RWPE2 (cell line): ENCODE data around the gene SLMAP.

ENCODE experiments used
- ATAC-seq: fragments of 200-7000 bp; cut with Tn5 transposase; 3 replicates; pipeline ENCODE4 v1.9.1; 2021; ENCODE audit warnings: low read depth
- DNase-seq: peaks from one replicate; pipeline ENCODE4 v3.0.0-alpha.2; 2020; ENCODE audit warnings: low spot score
- H3K27ac ChIP-seq: fragments of 450-650 bp; 2 replicates; pipeline ENCODE4 v1.5.1; 2017; ENCODE audit warnings: mild to moderate bottlenecking; ENCODE audit not compliant: poor library complexity, severe bottlenecking
- H3K27me3 ChIP-seq: fragments of 250-450 bp; sonication (Bioruptor Pico); 2 replicates; pipeline ENCODE4 v1.5.1; 2021; ENCODE audit warnings: mild to moderate bottlenecking, moderate library complexity; ENCODE audit not compliant: insufficient read depth, poor library complexity, severe bottlenecking
- H3K36me3 ChIP-seq: fragments of 250-450 bp; sonication (Bioruptor Pico); 2 replicates; pipeline ENCODE4 v1.5.1; 2020; ENCODE audit warnings: low read depth, mild to moderate bottlenecking, moderate library complexity
- H3K4me1 ChIP-seq: fragments of 250-450 bp; sonication (Bioruptor Pico); 2 replicates; pipeline ENCODE4 v1.5.1; 2021; ENCODE audit warnings: mild to moderate bottlenecking, moderate library complexity; ENCODE audit not compliant: insufficient read depth, poor library complexity, severe bottlenecking
- H3K4me3 ChIP-seq: fragments of 250-450 bp; sonication (Bioruptor Pico); 2 replicates; pipeline ENCODE4 v1.5.1; 2021; ENCODE audit warnings: mild to moderate bottlenecking, moderate library complexity; ENCODE audit not compliant: severe bottlenecking
- H3K9me3 ChIP-seq: fragments of 250-450 bp; sonication (Bioruptor Pico); 2 replicates; pipeline ENCODE4 v1.5.1; 2021; ENCODE audit warnings: mild to moderate bottlenecking, moderate library complexity; ENCODE audit not compliant: severe bottlenecking
- TF ChIP-seq, protein P1 (sequence below): fragments of 450-650 bp; IDR thresholded peaks from one replicate; pipeline ENCODE4 v1.5.1; 2017; ENCODE audit warnings: mild to moderate bottlenecking, moderate library complexity; ENCODE audit not compliant: poor library complexity, severe bottlenecking

SLMAP gene

DNA sequence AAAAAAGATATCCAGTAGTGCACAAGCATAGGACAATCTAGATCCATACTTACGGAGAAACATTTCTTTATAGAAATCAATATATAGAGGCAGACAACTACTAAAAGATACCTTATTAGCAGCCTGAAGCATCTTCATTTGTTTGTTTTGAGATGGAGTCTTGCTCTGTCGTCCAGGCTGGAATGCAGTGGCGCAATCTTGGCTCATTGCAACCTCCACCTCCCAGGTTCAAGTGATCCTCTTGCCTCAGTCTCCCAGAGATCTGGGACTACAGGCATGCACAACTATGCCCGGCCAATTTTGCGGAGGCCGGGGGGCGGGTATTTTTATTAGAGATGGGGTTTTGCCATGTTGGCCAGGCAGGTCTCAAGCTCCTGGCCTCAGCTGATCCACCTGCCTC is 18.3 kb upstream of the SLMAP start:
- no peaks in the 10 kb centered on the region for H3K27me3 ChIP-seq
- no peaks in the 10 kb centered on the region for H3K36me3 ChIP-seq
- no peaks in the 10 kb centered on the region for H3K9me3 ChIP-seq
- no peak overlapping the region for H3K27ac ChIP-seq
- no peaks in the 10 kb centered on the region for H3K4me1 ChIP-seq
- TF ChIP-seq, protein P1, sequence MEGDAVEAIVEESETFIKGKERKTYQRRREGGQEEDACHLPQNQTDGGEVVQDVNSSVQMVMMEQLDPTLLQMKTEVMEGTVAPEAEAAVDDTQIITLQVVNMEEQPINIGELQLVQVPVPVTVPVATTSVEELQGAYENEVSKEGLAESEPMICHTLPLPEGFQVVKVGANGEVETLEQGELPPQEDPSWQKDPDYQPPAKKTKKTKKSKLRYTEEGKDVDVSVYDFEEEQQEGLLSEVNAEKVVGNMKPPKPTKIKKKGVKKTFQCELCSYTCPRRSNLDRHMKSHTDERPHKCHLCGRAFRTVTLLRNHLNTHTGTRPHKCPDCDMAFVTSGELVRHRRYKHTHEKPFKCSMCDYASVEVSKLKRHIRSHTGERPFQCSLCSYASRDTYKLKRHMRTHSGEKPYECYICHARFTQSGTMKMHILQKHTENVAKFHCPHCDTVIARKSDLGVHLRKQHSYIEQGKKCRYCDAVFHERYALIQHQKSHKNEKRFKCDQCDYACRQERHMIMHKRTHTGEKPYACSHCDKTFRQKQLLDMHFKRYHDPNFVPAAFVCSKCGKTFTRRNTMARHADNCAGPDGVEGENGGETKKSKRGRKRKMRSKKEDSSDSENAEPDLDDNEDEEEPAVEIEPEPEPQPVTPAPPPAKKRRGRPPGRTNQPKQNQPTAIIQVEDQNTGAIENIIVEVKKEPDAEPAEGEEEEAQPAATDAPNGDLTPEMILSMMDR, result no peak
- ATAC-seq (no peak), DNase-seq (no peak)
- no peak overlapping the region for H3K4me3 ChIP-seq

DNA sequence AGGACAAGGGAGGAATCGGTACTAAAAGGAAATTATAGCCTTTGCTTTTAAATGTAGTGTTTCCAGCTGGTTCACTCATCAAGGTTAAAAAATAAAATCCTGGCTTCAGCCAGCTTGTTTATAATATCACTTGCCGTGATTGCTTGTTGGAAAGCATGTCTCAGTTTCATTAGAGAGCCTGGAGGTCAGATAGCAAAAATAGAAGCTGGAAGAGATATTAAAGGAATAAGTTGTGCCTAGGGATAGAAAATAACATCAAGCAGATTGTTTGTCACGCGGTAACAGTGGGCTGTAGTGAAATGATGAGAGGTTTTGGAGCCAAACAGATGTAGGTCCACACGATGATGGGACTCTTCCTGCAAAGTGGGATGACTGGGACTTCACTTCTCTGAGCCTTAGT is 17.7 kb upstream of the SLMAP start:
- Histone ChIP-seq H3K27me3 (no peaks in the 10 kb centered on the region), H3K4me3 (no peak overlapping the region), H3K9me3 (no peaks in the 10 kb centered on the region), H3K27ac (no peak overlapping the region), H3K4me1 (peaks cover under 1% of the 10 kb centered on the region), H3K36me3 (no peaks in the 10 kb centered on the region)
- ATAC-seq (no peak), DNase-seq (no peak)
- TF ChIP-seq, protein P1, result no peak

DNA sequence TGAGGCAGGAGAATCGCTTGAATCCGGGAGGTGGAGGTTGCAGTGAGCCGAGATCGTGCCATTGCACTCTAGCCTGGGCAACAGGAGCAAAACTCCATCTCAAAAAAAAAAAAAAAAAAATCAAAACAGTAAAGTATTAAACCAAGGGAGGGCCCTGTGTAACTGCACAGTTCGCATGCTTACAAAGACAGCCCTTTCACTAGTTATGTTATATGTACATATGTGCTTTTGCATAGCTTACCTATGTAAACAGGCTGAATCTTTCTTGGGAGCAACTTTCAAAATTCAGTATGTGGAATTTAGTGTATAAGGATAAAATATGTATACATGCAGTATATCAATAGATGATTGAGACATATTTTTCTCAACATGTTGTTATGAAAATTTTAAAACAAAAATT is 16.1 kb upstream of the SLMAP start:
- ATAC-seq, result no peak

DNA sequence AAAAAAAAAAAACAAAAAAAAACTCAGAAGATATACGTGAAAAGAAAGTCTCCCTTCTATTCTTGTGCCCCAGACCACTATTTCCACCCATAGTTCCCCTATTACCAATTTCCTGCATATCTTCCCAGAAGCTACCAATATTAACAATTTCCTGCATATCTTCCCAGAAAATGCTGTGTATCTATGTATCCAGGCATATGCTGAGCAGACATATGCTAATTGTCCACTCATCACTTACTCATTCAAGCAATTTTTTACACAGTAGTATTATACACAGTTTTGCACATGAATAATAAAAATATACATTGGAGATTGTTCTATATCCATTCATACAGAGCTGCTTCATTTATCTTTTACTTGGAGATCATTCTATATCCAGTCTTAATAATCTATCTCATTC is 12.6 kb upstream of the SLMAP start:
- DNase-seq, result no peak
- peak overlapping the region; percentile 21 for H3K27ac ChIP-seq
- H3K9me3 ChIP-seq, result no peaks in the 10 kb centered on the region
- H3K27me3 ChIP-seq, result no peaks in the 10 kb centered on the region
- no peak overlapping the region for H3K4me3 ChIP-seq
- peaks cover 5% of the 10 kb centered on the region for H3K4me1 ChIP-seq
- H3K36me3 ChIP-seq, result no peaks in the 10 kb centered on the region
- TF ChIP-seq, protein P1, result no peak
- peak; percentile 89 for ATAC-seq

More for the DNA sequence above, 16.1 kb upstream of the SLMAP start:
- no peak for DNase-seq
- TF ChIP-seq, protein P1, result no peak
- H3K9me3 ChIP-seq, result no peaks in the 10 kb centered on the region
- no peak overlapping the region for H3K4me3 ChIP-seq
- H3K36me3 ChIP-seq, result no peaks in the 10 kb centered on the region
- no peak overlapping the region for H3K27ac ChIP-seq
- no peaks in the 10 kb centered on the region for H3K27me3 ChIP-seq
- peaks cover 5% of the 10 kb centered on the region for H3K4me1 ChIP-seq

DNA sequence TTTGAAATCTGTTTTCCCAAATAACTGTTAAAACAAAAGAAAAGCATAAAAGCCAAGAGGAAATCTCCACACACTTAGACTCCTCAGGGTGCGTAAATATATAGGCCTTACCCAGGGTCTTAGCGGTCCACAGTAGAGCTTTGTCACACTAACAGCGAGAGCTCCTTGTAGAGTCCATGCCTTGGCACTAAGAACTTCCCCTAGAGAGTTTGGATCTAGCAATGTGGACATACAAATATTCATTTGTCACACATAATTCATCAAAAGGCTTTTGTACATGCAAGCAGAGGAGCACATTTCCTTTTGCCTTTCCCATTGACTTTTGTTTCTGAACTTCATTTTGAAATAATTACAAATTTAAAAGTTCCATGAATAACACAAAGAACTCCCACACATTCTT is 11.0 kb upstream of the SLMAP start:
- ATAC-seq (no peak), DNase-seq (no peak)
- Histone ChIP-seq H3K9me3 (no peaks in the 10 kb centered on the region), H3K27ac (no peak overlapping the region), H3K4me1 (peaks cover 5% of the 10 kb centered on the region), H3K4me3 (no peak overlapping the region), H3K36me3 (no peaks in the 10 kb centered on the region), H3K27me3 (no peaks in the 10 kb centered on the region)
- TF ChIP-seq, protein P1, result no peak
